Ovary (tissue), 3 donors: ENCODE results near the gene RASGRP1.

Experiments
- EP300 ChIP-seq: sonication (generic); formaldehyde crosslinking; IDR thresholded peaks from one replicate; pipeline ENCODE4 v1.6.1; 2017; ENCODE audit warnings: antibody characterized with exemption
- POLR2A ChIP-seq: fragments of 450-650 bp; IDR thresholded peaks from one replicate; pipeline ENCODE4 v1.6.1; 2017; ENCODE audit warnings: antibody characterized with exemption, mild to moderate bottlenecking, moderate library complexity
- TF ChIP-seq, protein P1 (sequence below), 3 donors: fragments of 450-650 bp in 2 of 3; fragments of 200-600 bp in 1 of 3; IDR thresholded peaks; one replicate each; pipeline versions ENCODE4 v1.5.1 to v1.8.0; 2016 to 2022; ENCODE audit warnings: antibody characterized with exemption in 3 of 3, mild to moderate bottlenecking in 1 of 3
- donor health status: DM: no; HTN: no; CAD: no.

DNA sequence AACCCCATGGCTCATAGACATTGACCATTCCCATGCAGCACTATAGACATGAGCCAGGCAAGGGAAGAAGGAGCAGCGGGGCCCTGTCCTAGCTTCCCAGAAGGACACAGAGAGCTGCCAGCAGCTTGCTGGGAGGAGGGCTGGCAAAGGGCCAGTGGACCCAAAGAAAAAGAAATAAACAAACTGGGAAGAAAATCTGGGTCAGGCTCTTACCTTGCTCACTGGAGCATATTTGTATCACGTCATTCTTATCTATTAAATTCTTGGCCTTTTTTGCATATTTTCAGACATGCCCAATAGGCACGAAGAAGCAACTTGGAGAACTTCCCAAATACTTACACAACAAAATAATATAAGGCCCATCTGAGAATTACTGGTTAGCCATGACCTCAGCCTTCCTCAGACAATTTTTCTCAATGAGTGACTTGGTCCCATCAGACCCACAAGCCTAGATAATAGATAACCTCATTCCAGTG is 28.4 kb downstream of the RASGRP1 start:
- TF ChIP-seq, protein P1, sequence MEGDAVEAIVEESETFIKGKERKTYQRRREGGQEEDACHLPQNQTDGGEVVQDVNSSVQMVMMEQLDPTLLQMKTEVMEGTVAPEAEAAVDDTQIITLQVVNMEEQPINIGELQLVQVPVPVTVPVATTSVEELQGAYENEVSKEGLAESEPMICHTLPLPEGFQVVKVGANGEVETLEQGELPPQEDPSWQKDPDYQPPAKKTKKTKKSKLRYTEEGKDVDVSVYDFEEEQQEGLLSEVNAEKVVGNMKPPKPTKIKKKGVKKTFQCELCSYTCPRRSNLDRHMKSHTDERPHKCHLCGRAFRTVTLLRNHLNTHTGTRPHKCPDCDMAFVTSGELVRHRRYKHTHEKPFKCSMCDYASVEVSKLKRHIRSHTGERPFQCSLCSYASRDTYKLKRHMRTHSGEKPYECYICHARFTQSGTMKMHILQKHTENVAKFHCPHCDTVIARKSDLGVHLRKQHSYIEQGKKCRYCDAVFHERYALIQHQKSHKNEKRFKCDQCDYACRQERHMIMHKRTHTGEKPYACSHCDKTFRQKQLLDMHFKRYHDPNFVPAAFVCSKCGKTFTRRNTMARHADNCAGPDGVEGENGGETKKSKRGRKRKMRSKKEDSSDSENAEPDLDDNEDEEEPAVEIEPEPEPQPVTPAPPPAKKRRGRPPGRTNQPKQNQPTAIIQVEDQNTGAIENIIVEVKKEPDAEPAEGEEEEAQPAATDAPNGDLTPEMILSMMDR (IDR thresholded peaks at IDR 0.05), result no peak
- TF ChIP-seq POLR2A (no peak), EP300 (no peak)
